Epidermal melanocyte (primary cell): ENCODE data around the gene MTERF4.

ENCODE experiments used
- DNase-seq: peaks from one replicate; pipeline ENCODE4 v3.0.0; 2011; ENCODE audit warnings: low spot score; ENCODE audit not compliant: insufficient read length

Gene MTERF4

DNA sequence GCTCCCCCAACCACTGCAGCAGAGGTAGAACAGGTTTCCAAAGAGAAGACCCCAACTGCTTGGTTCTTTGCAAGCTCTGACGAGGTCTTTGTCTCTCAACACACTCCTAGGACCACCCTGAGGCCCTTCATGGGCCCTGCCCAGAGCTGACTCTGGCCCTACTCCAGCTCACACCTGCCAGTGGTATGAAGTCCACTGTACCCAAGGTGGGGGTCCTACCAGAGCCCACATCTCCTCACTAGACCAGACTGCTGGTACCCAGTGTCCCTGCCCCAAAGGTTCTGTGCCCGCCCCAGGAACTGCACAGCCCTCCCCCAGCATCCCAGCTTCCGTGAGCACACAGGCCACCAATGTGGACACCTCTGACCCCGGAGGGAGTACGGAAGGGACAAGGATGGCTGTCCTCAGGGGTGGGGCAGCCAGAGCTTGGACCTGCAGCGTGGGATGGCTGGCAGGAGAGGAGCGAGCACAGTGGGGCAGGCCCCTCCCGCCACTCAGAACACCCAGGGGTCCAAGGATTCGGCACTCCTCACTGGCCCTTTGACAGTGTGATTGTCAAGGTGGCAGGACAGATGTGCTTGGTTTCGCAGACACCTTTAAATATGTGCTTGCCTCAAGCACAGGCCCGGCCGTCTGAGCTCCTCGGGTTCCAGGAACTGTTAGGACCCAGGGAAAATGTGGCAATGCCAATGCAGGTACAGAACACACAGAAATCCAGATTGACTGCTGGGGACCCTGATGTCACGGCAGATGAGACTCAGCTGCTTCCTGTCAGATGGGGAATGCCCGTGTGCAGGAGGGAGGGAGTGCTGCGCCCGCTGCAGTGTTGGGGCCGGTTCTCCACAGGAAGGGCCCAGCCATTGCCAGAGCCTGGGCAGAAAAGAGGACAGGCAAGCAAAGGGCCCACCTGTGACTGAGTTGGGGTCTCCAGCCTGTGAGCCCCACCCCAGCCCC, 51.2 kb downstream of the MTERF4 start:
- DNase-seq, result no peak

DNA sequence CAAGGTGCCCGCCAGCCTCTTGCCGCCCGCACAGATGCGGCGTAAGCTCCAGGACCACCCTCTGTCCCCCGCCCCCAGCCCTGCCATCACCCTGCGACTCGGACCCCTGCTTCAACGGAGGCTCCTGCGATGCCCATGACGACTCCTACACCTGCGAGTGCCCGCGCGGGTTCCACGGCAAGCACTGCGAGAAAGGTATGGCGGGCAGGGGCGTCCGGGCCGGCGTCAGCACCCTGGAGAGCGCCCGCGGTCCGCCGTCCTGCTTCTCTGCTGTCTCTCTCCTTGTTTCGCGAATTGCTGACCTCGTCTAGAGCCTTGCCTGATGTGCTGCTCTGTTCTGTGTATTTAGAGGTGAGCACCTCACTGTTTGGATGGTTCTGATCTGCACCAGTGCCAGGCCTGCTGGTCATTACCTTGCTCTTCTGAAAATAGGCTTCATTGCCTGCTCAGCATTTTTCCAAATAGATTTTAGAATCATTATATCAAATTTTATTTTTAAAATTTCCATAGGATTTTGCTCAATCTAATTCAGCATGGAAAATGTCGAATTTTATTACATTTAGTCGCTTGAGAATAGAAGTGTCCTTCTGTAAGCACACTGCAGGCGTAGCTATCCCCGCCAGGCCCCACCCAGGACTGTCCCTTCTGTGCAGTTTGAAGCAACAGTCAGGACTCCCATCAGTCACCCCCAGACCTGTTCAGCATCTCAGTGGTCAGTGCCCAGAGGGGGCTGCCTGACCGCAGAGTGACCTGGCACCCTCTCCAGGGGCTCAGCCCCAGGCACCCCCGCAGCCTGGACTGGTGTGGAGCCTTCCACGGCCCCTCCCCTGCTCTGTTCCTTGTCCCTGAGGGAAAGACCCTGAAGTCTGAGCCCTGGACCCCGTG, 52.1 kb downstream of the MTERF4 start:
- DNase-seq, result no peak

DNA sequence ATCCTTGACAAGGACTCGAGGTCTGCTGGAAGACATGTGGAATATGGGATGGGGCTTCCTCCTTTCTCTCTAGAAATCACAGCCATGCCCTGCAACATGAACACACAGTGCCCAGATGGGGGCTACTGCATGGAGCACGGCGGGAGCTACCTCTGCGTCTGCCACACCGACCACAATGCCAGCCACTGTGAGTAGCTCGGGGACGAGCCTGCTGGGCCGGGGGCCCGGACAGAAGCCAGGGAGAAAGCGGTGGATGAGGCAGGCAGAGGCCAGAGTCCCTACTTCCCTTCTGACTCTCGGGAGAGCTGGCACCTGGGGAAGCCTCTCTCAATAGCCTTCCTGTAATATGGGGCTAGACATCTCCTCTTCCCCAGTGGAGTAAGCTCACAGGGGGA, 53.1 kb downstream of the MTERF4 start:
- DNase-seq, result no peak

GRCh38 chr2:241048149-241048948, 53.7 kb downstream of the MTERF4 start:
- DNase-seq, result no peak

DNA sequence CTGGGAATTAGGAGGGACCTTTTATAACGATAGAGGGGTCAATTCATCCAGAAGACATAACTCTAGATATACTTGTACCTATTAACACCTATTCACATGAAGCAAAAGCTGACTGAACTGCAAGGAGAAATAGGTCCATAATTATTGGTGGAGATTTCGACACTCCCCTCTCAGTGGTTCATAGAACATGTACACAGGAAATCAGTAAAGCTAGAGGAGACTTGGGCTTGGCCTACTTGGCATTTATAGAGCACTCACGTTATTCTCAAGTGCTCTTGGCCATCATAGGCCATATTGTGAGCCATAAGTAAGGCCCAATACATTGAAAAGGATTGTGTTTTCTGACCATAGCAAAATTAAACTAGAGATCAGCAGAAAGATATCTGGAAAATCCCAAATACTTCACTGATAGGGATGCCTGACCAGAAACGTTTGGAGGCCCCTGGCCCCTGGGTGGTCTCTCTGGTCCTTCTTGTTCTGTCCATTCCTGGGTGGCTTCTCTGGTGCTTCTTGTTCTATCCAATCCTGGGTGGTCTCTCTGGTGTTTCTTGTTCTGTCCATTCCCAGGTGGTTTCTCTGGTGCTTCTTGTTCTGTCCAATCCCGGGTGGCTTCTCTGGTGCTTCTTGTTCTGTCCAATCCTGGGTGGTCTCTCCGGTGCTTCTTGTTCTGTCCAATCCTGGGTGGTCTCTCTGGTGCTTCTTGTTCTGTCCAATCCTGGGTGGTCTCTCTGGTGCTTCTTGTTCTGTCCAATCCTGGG, 54.7 kb downstream of the MTERF4 start:
- DNase-seq, result no peak
